Left lobe of liver (tissue), 2 donors: ENCODE measurements around the gene ALK. TPM values are rescaled to one million over a fixed set of nuclear protein-coding genes. Genes with fewer than 3 reads are reported as not detected.

ENCODE experiments used
- ATAC-seq: fragments of 200-7000 bp; cut with Tn5 transposase; one replicate; pipeline ENCODE4 v1.9.1; 2020; ENCODE audit warnings: mild to moderate bottlenecking, moderate library complexity
- DNase-seq: peaks from one replicate; pipeline ENCODE4 v3.0.0-alpha.2; 2020; ENCODE audit warnings: low spot score
- total RNA-seq: library from RNA; stranded (reverse); gene quantifications from one replicate; pipeline ENCODE4 v1.2.1, GENCODE V29; 2021
- donor health status: DM: no; HTN: no; CAD: no; lungs with moderate emphysema.
- donor health status: DM: no; HTN: yes; CAD: no.

The ALK gene
- total RNA-seq, 1 donor from 2014 or later, result not detected

GRCh38 chr2:29509397-29509796 is 412.0 kb downstream of the ALK start:
- DNase-seq, result no peak
- no peak for ATAC-seq

GRCh38 chr2:29504746-29505145 is 416.6 kb downstream of the ALK start:
- no peak for ATAC-seq
- DNase-seq, result no peak

- ATAC-seq, result no peak
- no peak for DNase-seq
Observed at GRCh38 chr2:29502460-29502911, 418.9 kb downstream of the ALK start.

GRCh38 chr2:29497375-29497774 is 424.0 kb downstream of the ALK start:
- ATAC-seq (no peak), DNase-seq (no peak)

- ATAC-seq (no peak), DNase-seq (no peak)
Observed at GRCh38 chr2:29496198-29496597, 425.2 kb downstream of the ALK start.

DNA sequence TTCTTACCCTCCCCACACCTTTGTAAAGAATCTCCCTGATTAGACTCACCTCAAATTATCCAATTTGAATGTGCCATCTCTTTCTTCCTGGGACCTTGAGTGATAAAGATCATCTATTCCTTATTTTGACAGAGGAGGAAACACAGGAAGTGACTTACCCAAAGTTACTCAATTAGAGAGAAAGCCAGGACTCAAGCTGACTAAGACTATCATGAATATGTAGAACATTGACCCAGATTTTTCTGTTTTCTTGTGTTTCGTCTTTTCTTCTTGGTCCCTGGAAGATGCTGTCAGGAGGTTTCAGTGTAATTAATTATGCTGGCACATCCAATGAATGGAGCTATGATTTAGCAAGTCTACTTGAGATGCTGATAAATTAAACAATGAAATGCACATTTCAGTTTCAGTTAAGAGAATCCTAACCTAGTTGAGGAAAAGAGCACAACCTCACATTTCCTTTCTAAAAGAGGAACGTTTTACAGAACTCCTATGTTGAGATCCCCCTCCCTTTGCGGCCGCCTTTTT is 425.8 kb downstream of the ALK start:
- ATAC-seq (no peak), DNase-seq (no peak)

GRCh38 chr2:29495068-29495467 is 426.3 kb downstream of the ALK start:
- DNase-seq (no peak), ATAC-seq (no peak)

GRCh38 chr2:29492701-29493100 is 428.7 kb downstream of the ALK start:
- DNase-seq (no peak), ATAC-seq (no peak)

GRCh38 chr2:29490045-29490444 is 431.3 kb downstream of the ALK start:
- DNase-seq (no peak), ATAC-seq (no peak)

DNA sequence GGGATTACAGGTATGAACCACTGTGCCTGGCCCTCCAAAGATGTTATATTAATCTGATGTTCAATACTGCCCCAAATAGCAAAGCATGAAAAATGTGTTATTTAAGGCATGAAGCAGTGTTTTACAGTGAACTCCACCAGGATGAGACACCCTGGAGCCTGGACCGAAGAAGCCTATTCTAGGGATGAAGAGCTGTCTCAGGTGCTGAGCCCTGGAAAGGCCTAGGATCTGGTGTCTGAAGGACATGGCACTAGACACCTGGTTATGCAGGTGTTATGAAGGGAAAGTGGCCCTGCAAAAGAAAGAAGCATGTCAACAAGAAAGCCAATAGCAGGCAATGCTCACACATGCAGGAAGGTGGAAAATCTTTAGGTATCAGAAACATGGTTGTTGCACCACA is 431.8 kb downstream of the ALK start:
- ATAC-seq (no peak), DNase-seq (no peak)

- no peak for ATAC-seq
- DNase-seq, result no peak
Observed at GRCh38 chr2:29487967-29488555, 433.3 kb downstream of the ALK start.

- DNase-seq (no peak), ATAC-seq (no peak)
Observed at GRCh38 chr2:29485631-29486030, 435.8 kb downstream of the ALK start.

DNA sequence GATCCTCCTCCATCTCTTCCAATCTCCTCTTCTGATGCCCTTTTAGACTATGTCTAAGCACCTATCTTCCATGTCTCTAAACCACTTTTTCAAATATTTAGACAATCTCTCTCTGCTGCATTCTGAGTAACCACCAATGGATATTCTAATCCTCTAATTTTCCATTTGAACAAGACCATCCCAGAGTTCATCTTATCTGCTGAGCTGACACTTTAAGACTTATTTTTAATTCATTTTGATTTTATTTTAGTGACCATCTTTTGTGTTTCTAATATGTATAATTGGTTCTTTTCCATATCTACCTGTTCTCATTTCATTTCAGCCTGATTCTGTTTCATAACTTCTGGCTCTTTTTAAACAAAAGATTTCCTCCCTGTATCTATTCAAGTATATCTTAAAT is 436.3 kb downstream of the ALK start:
- no peak for ATAC-seq
- DNase-seq, result no peak

DNA sequence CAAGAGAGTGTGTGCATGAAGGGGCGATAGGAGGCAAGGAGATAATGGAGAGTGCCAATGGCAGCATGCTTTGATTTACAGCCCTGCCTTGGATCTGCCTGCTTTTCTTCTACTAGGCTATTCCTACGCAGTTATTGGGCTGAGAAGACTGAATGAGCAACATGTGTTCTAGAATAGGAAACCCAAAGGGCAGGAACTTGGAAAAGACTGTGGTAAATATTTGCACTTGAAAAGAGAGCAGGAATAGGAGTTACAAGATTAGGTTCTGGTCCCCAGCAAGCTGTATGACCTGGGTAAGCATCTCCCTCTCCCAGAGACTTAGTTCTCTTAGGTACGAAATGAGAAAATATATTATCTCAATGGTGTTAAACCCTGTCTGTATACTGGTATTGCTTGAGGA is 438.5 kb downstream of the ALK start:
- ATAC-seq (no peak), DNase-seq (no peak)

GRCh38 chr2:29482348-29482747 is 439.0 kb downstream of the ALK start:
- no peak for ATAC-seq
- no peak for DNase-seq

GRCh38 chr2:29481313-29481712 is 440.1 kb downstream of the ALK start:
- ATAC-seq, result no peak
- no peak for DNase-seq

- no peak for ATAC-seq
Observed at GRCh38 chr2:29480426-29480825, 441.0 kb downstream of the ALK start.

GRCh38 chr2:29479401-29479800 is 442.0 kb downstream of the ALK start:
- DNase-seq (no peak), ATAC-seq (no peak)

More at GRCh38 chr2:29480426-29480825, 441.0 kb downstream of the ALK start:
- no peak for DNase-seq

DNA sequence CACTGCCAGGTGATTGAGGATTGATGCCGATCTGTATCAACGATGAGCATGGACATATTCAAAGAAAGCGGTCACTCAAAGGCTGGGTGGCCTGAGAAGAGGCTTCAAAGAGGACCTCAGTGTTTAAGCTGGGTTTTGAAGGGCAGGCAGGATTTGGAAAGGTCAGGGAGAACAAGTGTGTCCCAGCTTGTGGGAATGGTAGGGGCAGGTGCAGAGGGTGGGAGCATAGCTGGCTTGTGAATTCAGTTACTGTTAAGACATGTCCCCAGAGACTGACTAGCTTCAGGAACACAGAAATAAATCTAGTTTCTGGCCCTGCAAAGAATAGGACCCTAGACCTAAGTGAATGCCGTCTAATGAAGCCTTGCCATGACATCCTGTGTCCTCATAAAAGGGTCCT is 442.7 kb downstream of the ALK start:
- DNase-seq (no peak), ATAC-seq (no peak)

DNA sequence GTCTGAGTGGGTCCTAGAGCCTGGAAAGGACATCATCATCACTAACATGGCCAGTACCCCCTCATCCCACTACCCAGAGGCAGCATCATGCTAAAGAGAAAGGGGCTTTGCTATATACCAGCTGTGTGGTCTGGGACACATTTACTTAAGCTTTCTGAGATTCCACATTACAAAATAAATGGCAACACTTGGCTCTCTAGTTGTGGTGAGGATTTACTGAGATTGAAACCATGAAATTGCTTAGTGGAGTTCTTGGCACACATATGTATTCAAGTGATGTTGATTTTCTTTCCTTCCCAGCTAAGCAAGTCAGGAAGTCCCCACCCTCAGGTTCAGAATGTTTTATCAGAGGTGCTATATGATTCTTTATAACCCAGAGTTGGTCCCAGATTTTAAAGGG is 444.2 kb downstream of the ALK start:
- DNase-seq (no peak), ATAC-seq (no peak)

DNA sequence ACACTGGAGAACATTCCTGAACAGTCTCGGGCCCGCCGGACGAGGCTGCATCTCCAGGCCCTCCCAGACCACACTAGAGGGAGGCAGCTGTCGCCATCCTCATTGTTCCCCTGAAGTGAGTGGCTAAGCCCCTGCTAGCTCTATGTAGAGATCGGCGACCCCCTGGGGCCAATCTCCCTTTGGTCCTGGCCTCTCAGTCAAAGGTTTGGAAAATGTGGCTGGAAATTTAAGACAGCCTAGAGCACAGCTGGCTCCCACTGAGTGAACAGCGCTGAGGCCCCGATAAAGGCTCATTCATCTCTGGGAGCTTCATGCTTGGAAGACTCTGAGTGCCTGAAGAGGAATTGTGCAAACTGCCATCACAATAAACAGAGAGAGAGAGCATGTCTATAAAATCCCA is 445.9 kb downstream of the ALK start:
- ATAC-seq (no peak), DNase-seq (no peak)

DNA sequence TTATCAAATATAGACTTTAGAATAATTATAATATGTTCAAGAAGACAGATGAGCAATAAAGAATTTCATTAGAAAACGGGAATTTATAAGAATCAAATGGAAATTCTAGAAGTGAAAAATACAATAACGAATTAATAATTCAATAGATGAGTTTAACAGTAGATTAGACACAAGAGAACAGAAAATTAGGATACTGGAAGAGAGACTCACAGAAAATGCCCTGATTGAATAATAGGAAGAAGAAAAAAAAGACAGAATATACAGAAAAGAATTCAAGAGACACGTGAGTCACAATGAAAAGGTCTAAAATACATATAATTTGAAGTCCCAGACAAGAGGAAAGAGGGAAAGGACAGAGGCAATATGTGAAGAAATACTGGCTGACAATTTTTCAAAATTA is 451.4 kb downstream of the ALK start:
- ATAC-seq (no peak), DNase-seq (no peak)

- DNase-seq (no peak), ATAC-seq (no peak)
Observed at GRCh38 chr2:29469516-29469915, 451.9 kb downstream of the ALK start.
